GM10266 (cell line): Measurements from ENCODE around the gene TEX53.

Experiments
- DNase-seq: peaks from one replicate; pipeline ENCODE4 v3.0.0; 2012; ENCODE audit errors: extremely low spot score
- CTCF ChIP-seq: IDR thresholded peaks from 2 replicates; pipeline ENCODE4 v1.5.1; 2012; ENCODE audit warnings: mild to moderate bottlenecking, low read depth; ENCODE audit not compliant: control insufficient read depth, insufficient read depth; ENCODE audit errors: missing control alignments

The TEX53 gene

GRCh38 chr9:114694146-114694545 lies 36.5 kb upstream of the TEX53 start:
- no peak for TF ChIP-seq CTCF
- DNase-seq = no peak

DNA sequence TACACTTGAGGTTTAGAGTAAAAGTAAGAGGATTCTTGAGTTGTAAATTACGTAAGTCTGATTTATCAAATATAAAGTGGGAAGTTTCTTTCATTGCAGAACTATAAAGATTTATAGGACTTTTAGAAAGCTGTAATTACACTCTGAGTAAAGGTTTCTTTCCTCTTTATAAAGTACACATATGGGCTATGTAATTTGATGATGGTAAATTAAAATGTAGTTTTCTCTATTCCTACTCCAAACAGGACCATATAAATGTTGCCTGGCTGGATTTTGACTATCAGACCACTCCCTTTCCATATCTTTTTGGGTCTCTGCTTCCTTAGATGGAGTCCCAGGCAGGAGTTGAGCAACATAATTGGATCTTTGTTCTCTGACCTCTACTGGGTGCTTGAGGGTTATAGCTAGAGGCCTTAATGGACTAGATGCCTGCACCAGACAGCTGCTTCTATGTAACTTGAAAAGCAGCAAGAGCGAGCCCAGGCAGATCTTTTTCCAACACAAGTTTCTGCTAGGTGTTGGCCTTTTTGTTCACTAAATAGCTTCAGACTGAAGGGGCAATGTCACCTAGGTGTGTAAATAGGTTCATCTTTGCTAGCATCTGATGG lies 35.7 kb upstream of the TEX53 start:
- TF ChIP-seq CTCF = no peak
- no peak for DNase-seq

GRCh38 chr9:114691956-114692295 lies 34.3 kb upstream of the TEX53 start:
- TF ChIP-seq CTCF = no peak

DNA sequence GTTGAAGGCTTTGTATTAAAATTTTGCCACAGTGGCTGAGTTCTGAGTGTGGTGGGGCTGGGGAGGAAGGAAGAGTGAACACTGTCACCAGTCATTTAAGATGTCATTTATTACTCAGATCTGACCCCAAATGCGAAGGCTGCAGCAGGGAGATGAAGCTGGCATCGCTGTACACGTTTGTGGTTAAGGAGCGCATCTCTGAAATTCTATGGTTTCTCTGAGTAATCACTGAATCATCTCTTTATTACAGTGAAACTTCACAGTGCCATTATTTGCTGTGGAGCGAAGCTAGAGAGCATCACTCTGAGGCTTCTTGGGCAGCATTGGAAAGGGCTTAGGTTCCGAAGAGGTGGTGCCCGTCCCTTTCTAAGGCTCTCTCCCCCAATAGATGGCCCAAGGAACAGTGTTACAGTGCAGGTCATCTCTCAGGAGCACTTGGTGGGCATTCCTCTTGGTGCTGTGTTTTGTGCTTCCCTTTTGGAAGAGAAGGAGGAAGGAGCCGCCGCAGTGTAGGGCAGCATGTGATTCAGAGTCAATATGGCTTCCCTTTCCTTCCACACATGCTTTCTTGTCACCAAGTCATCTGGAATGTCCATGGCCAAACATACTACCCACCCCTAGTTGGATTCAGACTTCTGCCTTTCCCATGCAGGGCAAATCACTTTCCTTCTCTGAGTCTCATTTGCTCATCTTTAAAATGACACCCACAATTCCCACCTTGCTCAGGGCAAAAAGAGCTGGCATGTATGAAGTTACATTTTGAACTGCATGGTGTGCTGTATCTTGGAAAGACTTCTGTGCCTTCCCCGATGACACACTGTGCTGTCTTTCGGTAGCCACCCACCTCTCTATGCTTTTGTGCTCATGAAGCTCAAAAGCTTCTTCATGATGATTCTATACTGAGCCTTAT lies 33.7 kb upstream of the TEX53 start:
- no peak for TF ChIP-seq CTCF
- DNase-seq = no peak

More at GRCh38 chr9:114691956-114692295, 34.3 kb upstream of the TEX53 start:
- DNase-seq = no peak

DNA sequence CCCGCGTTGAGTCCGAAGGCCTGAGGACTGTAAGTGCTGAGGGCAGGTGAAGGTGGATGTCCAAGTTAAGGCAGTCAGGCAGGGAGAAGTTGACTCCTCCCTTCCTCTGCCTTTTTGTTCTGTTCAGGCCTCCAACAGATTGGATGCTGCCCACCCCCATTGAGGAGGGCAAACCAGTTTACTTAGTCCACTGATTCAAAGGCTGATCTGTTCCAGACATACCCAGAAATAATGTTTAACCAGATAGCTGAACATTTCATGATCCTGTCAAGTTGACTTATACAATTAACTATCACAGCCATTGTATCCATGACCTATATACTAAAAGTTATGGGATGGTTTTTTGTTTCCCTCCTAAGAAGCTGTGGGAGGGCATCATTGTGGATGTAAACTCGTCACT lies 32.7 kb upstream of the TEX53 start:
- DNase-seq = no peak
- TF ChIP-seq CTCF = no peak

- TF ChIP-seq CTCF = no peak
- no peak for DNase-seq
These were observed 32.2 kb upstream of the TEX53 start for GRCh38 chr9:114689813-114690212.
